ENCODE data around the gene EVI5L. TPM values are rescaled to one million over a fixed set of nuclear protein-coding genes. Genes with fewer than 3 reads are reported as not detected.

EVI5L gene
- total RNA-seq, 1 donor from 2014 or later, result 17.2 TPM

DNA sequence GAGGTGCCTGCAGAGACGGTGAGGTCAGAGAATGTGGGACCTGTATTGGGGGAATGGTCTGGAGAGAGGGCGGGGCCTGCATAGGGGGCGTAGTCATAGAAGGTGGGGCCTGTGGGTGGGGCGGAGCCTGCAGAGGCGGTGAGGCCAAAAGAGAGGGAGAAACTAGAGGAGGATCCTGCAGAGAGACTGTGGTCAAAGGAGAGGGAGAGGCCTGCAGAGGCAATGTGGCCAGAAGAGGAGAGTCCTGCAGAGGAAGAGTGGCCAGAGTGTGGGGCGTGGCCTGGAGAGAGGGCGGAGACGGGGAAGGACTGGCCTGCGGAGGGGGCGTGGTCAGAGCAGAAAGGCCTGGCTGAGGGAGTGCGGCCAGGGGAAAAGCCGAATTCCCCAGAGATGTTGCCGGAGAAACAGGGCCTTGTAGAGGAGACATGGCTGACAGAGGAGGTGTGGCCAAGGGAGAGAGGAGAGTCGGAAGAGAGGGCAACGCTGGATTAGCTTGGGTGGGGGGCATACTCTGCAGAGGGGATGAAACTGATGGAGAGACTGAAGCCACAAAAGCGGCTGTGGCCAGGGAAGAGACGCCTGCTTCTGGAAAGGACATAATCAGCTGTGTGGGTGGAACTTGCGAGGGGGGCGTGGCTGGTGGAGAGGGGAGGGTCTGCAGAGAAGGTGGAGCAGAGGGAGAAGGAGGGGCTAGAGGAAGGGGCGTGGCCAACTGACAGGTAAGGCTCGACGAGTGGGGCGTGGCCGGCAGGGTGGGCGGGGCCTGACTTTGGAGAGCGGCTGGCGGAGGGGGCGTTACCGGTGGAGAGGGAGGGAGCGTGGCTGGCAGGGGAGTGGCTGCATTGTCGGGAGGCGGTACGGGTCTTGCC is 41.7 kb downstream of the EVI5L start:
- Histone ChIP-seq H3K4me3 (peak overlapping the region in 1 of 2 donors; percentile 19), H3K36me3 (no peaks in the 10 kb centered on the region), H3K4me1 (peaks cover 60% of the 10 kb centered on the region), H3K27ac (no peak overlapping the region), H3K27me3 (no peaks in the 10 kb centered on the region), H3K9me3 (no peaks in the 10 kb centered on the region)
- DNase-seq (ENCODE audit: extremely low spot score in 2 of 2), result no peak
- intact Hi-C loops (cut with DNase I), result no loop called here
- TF ChIP-seq, protein P1, sequence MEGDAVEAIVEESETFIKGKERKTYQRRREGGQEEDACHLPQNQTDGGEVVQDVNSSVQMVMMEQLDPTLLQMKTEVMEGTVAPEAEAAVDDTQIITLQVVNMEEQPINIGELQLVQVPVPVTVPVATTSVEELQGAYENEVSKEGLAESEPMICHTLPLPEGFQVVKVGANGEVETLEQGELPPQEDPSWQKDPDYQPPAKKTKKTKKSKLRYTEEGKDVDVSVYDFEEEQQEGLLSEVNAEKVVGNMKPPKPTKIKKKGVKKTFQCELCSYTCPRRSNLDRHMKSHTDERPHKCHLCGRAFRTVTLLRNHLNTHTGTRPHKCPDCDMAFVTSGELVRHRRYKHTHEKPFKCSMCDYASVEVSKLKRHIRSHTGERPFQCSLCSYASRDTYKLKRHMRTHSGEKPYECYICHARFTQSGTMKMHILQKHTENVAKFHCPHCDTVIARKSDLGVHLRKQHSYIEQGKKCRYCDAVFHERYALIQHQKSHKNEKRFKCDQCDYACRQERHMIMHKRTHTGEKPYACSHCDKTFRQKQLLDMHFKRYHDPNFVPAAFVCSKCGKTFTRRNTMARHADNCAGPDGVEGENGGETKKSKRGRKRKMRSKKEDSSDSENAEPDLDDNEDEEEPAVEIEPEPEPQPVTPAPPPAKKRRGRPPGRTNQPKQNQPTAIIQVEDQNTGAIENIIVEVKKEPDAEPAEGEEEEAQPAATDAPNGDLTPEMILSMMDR (IDR thresholded peaks at IDR 0.05), result no peak
- TF ChIP-seq POLR2A (IDR thresholded peaks at IDR 0.05) (no peak), POLR2AphosphoS5 (IDR thresholded peaks at IDR 0.05; ENCODE audit: insufficient read depth in 1 of 2, low read depth in 1 of 2) (no peak)

DNA sequence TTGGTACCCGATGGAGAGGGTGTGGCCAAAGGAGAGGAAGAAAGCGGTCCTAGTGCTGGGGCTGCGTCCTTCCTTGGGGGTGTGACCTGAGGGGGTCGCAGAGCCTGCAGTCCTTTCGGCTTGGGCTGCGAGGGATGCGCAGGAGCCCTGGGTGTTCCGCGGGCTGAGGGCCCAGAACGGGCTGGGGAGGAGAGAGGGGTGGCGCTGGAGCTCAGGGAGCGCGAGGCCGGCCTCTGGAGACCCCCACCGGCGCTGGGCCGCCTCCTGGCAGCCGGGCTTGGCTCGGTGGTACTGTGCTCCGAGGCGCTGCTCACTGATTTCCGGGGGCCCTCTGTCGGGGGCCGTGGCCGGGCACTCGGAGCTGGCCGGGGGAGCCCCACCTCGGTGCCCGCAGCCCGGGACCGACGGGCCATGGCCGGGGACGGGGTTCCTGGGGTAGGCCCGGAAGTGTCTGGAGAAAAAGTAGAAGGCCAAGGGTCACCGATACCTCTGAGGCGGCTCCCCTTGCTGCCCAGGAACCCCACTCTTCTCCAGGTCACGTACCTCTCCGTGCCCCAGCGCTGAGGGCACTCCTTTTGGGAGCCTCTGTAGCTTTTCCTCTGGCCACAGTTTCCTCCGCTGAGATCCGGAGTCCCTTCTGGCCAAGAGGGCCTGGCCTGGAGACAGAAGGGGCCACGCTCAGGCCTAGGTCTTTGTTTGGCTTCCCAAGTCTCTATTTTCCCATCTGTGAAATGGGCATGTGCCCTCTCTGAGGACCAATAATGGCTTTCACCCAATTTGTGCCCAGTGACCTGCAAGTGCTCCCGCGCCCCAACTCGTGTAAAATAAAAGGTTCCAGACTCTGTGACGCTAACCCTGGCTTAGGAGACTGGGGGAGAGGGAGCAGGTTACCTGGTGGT is 42.5 kb downstream of the EVI5L start:
- H3K9me3 ChIP-seq, result no peaks in the 10 kb centered on the region
- H3K4me3 ChIP-seq, result peak overlapping the region in 1 of 2 donors; percentile 19
- intact Hi-C loops (cut with DNase I), result no loop called here
- no peak overlapping the region for H3K27ac ChIP-seq
- DNase-seq (ENCODE audit: extremely low spot score in 2 of 2), result no peak
- TF ChIP-seq POLR2A (IDR thresholded peaks at IDR 0.05) (no peak), POLR2AphosphoS5 (IDR thresholded peaks at IDR 0.05; ENCODE audit: insufficient read depth in 1 of 2, low read depth in 1 of 2) (no peak)
- TF ChIP-seq, protein P1 (IDR thresholded peaks at IDR 0.05), result no peak
- H3K4me1 ChIP-seq, result peaks cover 60% of the 10 kb centered on the region
- H3K36me3 ChIP-seq, result no peaks in the 10 kb centered on the region
- H3K27me3 ChIP-seq, result no peaks in the 10 kb centered on the region

DNA sequence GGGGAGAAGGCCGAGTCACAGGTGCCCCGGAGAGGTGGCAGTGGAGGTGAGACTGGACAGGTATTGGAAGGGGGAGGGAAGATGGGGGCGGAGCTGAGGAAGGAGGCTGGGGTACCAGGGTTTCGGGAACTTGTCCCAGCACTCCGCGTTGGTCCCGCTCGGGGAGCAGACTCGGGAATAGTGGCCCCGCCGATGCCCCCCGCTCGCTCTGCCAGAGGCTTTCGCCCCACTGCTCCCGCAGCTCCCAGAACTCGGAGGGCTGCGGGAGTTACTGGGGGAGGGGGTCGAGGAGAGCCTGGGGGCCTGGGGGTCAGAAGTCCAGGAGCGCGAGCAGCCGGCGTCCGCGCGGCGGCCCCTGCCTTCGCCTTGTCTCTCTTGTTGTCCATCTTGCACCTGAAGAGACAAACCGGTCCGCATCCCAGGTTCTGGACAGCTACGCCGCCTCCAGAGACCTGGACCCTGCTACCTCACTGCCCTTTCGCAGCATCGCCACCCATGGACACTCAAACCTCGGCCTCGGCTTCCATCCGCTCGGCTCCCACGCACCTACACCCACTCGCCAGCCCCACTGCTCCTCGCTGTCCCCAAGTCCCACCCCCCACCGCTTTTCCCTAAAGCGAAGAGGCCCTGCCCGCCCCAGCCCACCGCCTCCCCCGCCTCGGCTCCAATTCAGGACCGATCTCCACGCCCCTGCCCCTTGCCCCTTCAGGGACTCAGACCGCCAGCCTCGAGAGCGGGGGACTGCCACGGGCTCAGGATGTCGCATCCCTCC is 43.5 kb downstream of the EVI5L start:
- Histone ChIP-seq H3K27ac (no peak overlapping the region), H3K9me3 (no peaks in the 10 kb centered on the region), H3K27me3 (no peaks in the 10 kb centered on the region), H3K4me1 (peaks cover 56% of the 10 kb centered on the region), H3K4me3 (peak overlapping the region in 1 of 2 donors; percentile 33), H3K36me3 (no peaks in the 10 kb centered on the region)
- intact Hi-C loops (cut with DNase I), result no loop called here
- no peak for DNase-seq (ENCODE audit: extremely low spot score in 2 of 2)
- TF ChIP-seq, protein P1 (IDR thresholded peaks at IDR 0.05), result no peak
- TF ChIP-seq POLR2AphosphoS5 (IDR thresholded peaks at IDR 0.05; ENCODE audit: insufficient read depth in 1 of 2, low read depth in 1 of 2) (no peak), POLR2A (IDR thresholded peaks at IDR 0.05) (no peak)

DNA sequence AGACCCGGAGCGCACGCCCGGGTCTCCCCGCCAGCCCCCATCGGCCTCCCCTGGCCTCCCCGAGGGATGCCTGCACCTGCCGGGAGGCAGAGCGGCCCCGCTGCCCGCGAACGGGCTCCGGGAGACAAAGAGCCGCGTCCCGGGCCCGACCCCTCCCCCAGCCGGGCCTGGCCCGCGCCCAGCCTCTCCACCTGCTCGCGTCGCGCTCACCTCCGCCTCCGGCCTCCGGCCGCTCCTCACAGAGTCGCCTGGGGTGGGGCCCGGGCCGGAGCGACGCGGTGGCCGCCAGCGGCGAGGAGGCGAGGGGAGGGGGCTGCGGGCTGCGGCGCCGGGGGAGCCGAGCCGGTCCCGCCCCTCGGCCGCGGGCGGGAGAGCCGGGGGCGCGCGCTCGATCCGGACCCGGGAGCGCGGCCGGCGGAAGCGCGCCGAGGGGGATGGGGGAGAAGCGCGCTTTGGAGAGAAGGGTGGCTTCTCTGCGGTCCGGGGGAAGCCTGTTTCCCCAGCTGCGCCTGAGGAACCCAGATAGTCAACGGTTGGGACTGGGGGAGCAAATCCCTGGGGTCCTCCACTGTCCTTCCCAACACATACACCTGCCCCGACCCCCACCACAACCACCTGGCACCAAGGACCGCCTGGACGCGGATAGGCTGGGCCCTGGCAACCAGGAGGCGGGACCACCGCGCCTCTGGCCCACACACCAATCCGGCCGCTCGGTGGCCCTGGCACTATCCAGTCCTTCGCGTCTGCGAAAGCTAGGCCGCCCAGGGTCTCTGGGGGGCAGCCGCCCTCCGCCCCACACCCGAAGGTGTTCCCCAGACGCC is 44.3 kb downstream of the EVI5L start, which contains the start of gene PRR36:
Gene PRR36 (minus strand): TSS at position 315 of the 821 bp plus-strand sequence. CDS start 701 bp downstream, outside the sequence.
- no peaks in the 10 kb centered on the region for H3K9me3 ChIP-seq
- no peaks in the 10 kb centered on the region for H3K27me3 ChIP-seq
- DNase-seq (ENCODE audit: extremely low spot score in 2 of 2), result no peak
- H3K4me3 ChIP-seq, result peak within 1 kb of the TSS in 1 of 2 donors; percentile 33
- H3K36me3 ChIP-seq, result no peaks in the 10 kb centered on the region
- TF ChIP-seq, protein P1 (IDR thresholded peaks at IDR 0.05), result no peak
- TF ChIP-seq POLR2AphosphoS5 (IDR thresholded peaks at IDR 0.05; ENCODE audit: insufficient read depth in 1 of 2, low read depth in 1 of 2) (no peak), POLR2A (IDR thresholded peaks at IDR 0.05) (no peak)
- intact Hi-C loops (cut with DNase I), result no loop called here
- no peak within 1 kb of the TSS for H3K27ac ChIP-seq
- H3K4me1 ChIP-seq, result peaks cover 51% of the 10 kb centered on the region
